NCI-H2081 (cell line): ENCODE data around the gene CTTN.
A peak's percentile ranks its signal among the peaks of the same experiment; 100 is the strongest.

Experiments
- DNase-seq, 2 experiments: peaks; one replicate each; lab custom pipeline; 2025; lab: John Stamatoyannopoulos, UW

CTTN gene

DNA sequence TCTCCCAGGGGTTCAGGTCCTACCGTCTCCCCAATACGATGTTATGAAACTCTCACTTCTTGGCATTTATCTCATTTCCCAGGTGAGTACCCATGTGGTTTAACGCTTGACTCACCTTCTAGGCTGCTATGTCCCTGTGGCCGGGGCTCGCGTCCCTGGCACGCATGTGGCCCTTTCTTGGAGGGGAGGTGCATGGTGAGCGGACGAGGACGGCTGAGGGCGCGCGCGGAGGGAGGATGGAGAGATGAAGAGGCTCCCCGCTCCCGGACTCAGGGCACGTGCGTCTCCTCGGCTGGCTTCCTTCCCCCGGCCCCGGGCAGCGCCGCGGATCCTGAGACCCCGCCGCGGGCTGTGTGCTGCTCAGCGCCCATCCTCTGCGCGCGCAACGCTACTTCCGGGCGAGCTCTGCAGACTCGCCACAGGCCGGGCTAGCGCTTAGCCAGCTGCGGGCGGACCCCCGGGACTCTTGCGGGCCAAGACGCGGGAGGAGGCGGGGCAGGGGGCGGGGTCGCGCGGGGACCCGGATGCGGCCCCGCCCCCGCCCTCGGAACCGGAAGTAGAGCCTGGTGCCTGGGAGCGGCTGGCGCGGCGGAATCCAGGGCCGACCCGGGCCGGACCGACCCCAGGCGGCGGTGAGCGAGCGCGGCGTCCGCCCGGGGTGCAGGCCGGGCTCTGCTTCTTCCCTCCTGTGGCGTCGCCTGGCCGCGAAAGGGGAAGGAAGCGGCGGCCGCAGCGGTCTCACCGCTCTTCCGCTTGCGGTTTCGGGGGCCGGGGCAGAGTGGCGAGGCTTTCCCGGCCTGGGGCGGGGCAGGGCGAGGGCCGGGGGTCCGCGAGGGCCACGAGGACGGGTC, at the start of gene CTTN:
Gene CTTN, plus strand, starts transcription at position 547 of the 851 bp plus-strand sequence. CDS start 8,769 bp downstream, outside the sequence.
- peak; percentile 84 to 89 for DNase-seq

DNA sequence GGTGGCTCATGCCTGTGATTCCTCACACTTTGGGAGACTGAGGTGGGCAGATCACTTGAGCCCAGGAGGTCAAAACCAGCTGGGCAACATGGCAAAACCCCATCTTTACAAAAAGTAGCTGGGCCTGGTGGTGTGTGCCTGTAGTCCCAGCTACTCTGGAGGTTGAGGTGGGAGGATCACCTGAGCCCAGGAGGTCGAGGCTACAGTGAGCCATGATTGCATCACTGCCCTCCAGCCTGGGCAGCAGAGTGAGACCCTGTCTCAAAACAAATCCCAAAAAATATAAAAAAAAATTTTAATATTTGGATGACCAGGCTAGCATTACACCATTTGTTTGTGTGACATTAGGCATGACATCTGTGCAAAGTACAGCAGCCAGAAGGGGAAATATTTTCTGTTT, 49.7 kb upstream of the CTTN start:
- DNase-seq: no peak

DNA sequence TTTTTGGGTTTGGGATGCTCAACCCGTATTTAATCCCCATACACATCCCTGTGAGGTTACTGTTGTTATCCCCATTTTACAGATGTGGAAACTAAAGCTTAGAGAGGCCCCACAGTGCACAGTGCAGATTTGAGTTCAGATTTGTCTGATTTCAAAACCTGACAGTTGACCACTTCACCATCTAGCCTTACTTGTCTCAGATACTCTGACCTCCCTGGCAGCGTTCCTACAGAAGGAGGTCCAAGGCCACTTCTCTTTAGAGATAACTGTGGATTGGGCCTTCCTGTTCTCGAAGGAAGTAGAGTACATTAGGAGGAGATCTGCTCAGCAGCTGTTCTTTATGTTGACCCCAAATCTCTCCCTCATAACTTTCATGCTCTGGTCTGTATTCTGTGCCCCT, 46.7 kb upstream of the CTTN start:
- no peak for DNase-seq

DNA sequence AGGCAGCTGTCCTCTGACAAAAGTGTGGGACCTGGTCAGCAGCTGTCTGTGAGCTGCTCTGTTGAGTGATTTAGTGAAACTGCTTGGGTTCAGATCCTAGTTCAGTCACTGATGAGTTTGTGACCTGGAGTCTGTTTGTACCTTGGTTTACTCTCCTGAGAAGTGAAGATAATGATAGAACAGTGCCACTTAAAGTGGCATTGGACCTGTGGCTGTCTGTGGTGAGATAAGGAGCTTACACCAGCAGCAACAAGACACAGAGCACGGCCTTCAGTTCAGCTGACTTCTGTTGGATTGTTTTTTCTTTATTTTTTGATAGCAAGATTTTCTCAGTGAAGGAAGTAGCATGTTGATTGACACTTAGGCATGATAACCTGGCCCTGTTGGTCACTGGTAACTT, 46.2 kb upstream of the CTTN start:
- no peak for DNase-seq

DNA sequence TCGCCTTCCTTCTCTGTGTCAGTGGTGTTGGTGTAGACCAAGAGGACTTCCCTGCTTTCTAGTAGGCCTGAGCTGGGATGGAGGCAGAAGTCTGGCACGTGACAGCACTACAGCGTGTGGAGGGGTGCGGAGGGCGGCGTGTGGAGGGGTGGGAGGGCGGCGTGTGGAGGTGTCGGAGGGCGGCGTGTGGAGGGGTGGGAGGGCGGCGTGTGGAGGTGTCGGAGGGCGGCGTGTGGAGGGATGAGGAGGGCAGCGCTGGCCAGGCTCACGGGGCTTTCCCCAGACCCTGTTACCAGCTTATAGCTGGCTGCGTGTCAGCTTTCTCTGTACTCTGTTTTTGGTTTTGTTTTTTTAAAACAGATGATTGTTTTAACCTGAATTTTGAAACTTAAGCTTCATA, 45.7 kb upstream of the CTTN start:
- DNase-seq: no peak

DNA sequence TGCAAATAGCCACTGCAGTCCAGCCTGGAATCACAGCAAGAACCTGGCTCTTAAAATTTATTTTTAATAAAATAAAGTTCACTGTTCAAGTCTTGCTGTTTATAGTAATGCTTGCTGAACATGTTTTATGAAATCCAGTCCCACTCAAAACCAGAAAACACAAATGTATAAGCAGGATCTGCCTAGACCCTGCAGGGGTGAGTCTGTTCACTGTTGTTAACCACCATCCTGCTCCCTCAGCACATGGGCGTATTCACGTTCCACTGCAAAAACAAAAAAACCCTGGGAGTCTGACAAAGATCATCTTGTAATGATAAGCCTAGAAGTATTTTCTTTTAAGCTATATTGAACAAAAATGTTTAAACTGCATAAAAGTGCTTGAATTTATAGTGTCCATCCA, 45.0 kb upstream of the CTTN start:
- DNase-seq: no peak

DNA sequence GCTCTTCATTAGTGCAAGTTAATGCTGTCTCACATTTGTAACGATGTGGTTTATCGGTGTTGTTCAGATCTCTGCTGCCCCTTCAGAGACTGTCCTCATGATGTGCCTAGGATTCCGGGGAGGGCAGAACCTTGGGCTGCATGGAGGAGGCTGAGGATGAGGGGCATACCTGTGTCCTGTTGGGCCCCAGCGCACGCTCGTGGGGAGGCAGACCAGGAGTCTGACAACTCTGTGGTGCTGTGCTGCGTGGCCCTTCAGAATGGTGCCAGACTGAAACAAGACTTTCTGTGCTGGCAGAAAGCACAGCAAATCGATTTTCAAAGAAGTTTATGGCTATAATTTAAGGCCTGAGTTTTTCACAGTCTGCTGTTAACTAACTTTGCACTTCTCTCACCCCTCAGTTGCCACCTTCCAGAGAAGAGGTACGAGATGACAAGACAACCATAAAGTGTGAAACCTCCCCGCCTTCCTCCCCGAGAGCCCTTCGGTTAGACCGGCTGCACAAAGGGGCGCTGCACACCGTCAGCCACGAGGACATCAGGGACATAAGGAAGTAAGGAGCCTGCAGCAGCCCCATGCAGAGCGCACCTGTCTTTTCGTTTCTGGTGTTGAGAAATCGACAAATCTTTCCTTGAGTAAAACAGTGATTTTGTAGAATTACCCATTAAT, 44.3 kb upstream of the CTTN start:
- DNase-seq: no peak

DNA sequence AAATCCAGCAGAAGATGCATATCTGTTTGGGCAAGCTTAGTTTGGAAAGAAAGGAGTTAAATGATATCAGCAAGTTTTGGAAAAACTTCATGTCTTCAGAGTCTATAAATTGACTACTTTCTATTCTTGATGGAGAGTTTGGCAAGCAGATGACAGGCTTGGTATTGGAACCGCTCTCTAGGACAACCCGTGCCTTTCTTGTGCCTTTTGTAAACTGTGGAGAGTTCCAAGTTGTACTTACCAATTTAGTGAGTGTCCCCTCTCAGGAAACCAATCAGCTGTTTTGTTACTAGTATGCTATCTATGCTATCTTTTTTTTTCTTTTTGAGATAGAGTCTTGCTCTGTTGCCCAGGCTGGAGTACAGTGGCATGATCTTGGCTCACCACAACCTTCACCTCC, 43.7 kb upstream of the CTTN start:
- DNase-seq: no peak

DNA sequence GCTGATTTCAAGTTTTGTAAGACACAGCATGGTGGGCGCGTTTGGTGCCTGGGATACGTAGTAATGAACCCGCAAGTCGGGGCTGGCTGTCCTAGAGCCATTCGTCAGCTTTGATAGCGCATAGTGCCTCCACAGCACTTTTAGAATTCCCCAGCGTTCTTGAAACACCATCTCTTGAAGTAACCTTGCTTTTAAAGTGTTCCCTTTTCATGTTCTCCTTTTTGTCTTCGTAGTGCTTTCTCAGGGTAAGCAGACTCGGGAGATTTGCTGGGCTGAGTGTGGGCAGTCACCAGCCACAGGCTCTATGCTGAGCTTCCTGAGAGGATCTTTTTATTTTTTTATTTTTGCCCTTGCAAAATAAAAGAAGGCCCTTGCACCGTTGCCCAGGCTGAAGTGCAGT, 39.6 kb upstream of the CTTN start:
- DNase-seq: no peak

DNA sequence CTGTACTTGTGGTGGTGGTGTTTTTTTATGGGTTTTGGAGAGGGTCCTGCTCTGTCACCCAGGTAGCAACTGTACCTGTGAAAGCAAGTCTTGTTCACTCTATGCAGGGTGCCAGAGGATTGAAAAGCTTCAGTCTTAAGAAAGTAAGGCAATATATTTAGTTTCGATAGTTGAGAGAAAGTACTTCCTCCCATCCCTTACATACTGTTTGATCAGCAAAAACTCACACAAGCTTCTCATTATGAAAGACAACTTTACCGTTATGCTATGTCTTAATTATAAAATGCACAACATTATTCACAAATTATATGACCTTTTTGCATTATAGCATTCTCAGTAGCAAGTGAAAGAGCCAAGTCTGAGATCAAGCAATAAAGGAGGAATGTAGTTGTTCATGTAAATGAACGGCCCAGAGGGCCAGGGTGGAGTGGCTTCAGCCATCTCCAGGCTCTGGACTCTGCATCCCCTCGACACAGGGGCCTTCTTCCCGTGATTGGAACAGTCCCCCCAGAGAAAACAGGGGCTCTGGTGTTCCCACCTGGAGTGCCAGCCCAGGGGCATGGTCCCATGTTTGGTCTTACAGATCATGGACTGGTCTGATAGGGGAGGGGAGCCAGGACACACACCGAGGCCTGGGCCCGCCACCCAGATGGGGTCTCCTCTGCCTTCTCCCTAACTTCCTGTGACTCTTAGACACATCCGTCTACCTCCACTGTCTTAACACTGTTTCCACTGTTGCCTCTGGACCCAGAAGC, 38.7 kb upstream of the CTTN start:
- DNase-seq: no peak

DNA sequence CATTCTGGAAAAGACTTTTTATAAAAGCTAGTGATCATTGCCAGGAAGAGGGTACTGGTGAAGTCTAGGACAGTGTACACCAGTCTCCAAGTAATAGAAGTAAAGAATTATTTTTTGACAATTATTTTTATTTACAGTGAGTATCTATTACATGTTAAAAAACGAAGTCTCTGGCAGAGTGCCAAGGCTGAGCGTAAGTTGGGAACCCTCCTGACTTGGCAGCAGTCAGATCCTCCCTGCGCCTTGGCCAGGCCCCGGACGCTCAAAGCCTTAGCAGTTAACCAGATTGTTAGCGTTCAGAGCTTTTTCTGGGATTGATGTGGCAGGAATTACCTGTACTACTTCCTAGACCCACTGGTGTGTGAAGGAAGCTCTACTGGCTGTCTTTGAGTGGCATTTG, 38.1 kb upstream of the CTTN start:
- DNase-seq: no peak

DNA sequence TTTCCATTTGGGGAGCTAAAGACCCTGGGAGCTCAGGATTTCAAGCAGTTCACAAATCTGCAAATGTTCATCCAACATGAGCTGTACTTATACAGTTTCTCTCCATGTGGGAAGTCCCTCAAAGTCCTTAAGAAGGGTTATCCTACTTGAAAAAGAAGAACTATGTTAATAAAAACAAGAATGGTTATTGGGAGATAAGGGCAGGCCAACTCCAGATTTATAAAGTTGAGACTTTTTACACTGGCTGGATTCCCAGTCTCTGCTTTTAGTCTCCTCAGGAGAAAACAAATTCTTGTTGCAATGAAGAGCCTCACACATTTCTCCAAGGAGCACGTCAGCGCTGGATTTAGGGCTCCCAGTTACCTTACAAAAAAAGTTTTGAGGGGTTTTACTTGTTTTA, 34.2 kb upstream of the CTTN start:
- DNase-seq: no peak

DNA sequence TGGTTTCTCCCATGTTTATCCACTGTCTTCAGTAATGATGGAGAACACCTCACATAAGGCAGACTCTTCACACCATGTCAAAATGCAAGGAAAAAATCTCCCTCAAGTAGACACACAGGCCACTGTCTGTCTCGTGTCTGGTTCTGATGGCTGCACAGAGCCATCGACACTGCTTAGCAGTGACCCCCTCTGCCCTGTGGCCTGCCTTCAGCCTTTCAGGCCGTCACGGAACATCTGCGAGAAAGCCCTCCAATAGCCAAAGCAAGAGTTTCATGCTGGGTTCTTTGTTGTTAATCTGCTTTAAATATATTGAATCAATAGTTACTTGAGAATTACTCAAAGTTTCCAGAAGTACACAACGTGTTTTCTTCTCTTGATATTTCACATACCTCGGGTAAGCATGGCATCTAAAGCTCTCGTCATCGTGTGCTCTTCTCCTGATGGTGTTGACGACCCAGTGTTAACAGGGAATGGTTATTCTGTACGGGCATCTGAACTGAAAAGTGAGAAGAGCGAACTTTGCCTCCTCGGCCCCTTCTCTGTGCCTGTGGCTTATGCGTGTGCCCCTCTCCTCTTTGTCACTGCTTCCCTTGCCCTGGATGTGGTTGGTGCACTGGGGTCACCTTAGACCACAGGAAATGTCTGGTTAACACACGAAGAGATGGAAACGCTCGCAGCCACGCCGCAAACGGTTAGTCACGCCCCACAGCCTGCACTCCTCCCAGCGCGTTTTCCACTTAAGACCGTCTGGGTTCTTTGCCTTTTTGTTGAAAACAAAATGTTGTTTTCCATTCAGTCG, 33.4 kb upstream of the CTTN start:
- DNase-seq: no peak

DNA sequence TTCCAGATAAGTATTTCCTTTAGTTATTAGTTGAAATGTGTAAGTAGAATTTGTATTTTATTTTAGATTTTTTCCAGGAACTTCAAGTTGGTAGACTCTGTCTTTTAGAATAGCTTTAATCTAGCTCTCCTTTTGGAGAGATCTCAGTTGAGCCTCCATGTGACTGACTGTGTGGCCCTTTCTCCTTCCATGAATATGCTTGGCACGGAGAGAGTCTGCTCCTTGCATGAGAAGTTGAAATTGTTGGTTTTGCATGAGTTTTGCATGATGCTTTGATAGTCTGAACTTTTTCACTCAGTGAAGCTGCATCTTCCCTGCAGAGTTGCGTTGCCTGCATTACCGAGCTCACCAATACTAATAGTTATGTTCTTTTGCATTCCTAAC, 32.8 kb upstream of the CTTN start:
- DNase-seq: no peak

DNA sequence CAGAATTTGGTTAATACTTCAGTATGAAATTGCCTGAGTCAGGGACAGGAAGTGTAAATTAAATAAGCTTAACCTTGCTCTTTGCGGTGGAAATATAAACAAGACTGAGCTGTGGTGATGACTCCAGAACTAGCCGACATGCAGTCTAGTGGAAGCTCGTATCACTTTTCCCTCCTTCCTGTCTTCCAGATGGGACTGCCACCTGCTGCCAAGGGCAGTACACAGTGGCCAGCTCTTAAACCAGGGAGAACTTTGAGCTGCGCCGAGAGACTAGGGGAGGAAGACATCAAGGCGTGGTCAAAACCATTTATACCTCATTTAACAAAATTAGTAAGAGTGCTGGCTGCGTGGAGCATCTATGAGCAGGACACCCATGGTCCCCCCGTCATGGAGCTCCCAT, 31.3 kb upstream of the CTTN start:
- no peak for DNase-seq

DNA sequence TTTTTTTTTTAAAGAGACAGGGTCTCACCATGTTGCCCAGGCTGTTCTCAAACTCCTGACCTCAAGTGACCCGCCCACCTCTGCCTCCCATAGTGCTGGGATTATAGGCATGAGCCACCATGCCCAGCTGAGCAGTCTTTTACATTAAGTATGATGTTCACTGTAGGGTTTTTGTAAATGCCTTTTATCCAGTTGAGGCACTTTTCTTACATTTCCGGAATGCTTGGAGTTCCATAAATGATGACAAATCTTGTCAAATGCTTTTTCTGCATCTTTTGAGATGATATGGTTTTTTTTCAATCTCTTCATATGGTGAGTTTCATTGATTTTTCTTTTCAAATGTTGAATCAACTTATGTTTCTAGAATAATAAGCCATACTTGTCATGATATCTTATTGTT, 29.4 kb upstream of the CTTN start:
- no peak for DNase-seq

DNA sequence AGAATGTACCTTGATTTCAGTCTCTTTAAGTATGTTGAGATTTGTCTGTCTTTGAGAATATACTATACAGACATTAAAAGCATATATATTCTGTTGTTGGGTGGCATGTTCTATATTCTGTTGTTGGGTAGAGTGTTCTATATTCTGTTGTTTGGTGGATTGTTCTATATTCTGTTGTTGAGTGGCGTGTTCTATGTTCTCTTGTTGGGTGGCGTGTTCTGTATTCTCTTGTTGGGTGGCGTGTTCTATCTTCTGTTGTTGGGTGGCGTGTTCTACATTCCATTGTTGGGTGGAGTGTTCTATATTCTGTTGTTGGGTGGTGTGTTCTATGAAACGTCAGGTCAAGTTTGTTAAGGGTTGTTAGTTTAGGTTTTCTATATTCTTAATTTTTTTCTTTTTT, 27.1 kb upstream of the CTTN start:
- DNase-seq: no peak

DNA sequence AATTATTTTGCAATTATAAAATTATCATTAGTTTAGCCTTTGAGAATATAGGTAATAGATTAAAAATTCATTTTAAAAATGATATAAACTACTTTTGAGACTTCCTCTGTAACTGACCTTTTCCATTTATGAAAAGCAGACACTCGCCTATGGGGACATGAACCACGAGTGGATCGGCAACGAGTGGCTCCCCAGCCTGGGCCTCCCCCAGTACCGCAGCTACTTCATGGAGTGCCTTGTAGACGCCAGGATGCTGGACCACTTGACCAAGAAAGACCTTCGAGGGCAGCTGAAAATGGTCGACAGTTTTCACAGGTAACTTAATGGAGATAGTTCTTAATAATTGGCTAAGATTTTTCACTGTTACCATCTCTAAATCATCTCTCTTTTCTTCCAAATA, 26.3 kb upstream of the CTTN start:
- DNase-seq: no peak

DNA sequence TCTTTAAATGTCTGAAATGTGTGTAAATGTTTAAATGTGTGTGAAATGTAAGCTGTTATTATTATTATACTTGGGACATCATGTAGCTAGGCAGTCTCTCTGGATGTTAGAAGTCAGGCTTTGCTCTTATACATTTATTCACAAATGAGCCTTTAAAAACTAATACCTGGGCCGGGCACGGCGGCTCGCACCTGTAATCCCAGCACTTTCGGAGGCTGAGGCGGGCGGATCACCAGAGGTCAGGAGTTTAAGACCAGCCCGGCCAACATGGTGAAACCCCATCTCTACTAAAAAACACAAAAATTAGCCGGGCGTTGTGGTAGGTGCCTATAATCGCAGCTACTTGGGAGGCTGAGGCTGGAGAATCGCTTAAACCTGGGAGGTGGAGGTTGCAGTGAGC, 21.7 kb upstream of the CTTN start:
- no peak for DNase-seq

DNA sequence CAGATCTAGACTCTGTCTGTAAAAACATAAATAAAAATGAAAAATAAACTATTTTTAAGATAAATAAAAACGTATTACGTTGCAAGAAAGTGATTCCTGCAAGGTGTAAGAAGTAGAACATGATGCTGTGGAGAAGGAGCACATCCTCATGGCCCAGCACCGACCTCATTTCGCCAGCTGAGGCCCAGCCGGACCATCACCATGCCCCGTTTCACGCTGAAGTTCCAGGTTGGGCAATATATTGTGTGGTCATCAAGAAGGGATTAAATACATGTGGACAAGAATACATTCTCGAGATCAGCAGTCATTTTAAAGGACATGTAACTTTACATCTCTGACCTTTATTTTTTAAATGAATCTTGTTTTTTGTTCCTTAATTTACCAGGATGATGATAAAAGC, 20.7 kb upstream of the CTTN start:
- no peak for DNase-seq

DNA sequence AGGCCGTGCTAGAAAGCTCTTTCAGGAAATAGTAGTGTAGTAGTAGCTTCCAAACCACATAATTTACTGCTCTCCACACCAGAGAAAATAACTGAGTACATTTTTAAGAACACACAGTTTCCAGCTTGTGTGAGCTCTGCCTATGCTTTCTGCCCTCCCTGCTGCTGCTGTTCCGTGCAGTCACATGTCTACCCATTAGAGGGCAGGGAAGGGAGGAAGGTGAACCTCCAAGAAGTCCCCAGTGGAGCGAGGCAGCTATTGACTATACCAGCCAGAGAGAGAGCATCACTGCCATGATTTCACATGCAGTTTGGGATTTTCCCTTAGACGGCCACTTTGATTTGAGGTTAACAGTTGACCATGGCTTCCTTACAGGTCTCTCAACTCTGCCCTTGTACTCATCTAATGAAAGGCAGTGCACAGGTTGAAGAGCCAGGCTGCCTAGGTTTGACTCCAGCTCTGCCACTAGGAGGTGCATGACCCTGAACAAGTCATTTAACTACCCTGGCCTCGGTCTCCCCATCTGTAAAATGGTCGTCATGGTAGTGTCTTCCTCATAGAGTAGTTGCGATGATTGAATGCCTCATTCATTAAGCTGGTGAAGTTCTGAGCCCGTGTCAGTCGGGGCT, 19.7 kb upstream of the CTTN start:
- DNase-seq: no peak

DNA sequence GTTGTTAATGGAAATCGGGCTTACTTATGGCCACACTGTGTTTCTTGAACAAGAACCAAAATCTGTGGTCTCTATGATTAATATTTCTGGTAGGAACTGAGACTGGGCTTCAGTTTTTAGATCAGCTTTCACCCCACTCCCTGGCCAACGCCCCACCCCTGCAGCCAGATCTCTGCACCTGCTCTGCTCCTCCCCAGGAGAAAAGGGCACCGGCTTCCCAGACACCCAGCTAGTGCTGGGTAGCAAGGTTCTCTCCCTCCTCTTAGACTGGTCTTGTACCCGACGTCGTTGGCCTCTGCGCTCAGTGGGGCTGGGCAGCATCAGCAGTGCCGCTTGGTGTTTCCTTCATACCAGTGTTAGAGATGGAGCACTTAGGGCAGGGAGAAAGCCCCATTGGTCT, 17.0 kb upstream of the CTTN start:
- DNase-seq: no peak
